K562 (cell line): ENCODE measurements around the gene MAPRE2. TPM values are rescaled to one million over a fixed set of nuclear protein-coding genes. Genes with fewer than 3 reads are reported as not detected.

ENCODE experiments used
- DPF2 ChIP-seq: fragments of 450-650 bp; IDR thresholded peaks from 2 replicates; pipeline ENCODE4 v1.6.1; 2016
- FOXA1 ChIP-seq: fragments of 450-650 bp; IDR thresholded peaks from 2 replicates; pipeline ENCODE4 v1.6.1; 2016; ENCODE audit warnings: mild to moderate bottlenecking, borderline replicate concordance
- LEF1 ChIP-seq: fragments of 450-650 bp; IDR thresholded peaks from 2 replicates; pipeline ENCODE4 v1.6.1; 2016; ENCODE audit warnings: mild to moderate bottlenecking
- PCBP2 ChIP-seq: fragments of 200-400 bp; formaldehyde crosslinking; IDR thresholded peaks from 2 replicates; pipeline ENCODE4 v1.6.1; 2018; ENCODE audit warnings: low read length, low read depth, mild to moderate bottlenecking, moderate library complexity; ENCODE audit not compliant: poor library complexity, severe bottlenecking
- RREB1 ChIP-seq: fragments of 250-450 bp; sonication (Bioruptor Pico); IDR thresholded peaks from 2 replicates; pipeline ENCODE4 v1.4.0; 2020
- SMARCA4 ChIP-seq: fragments of 450-650 bp; IDR thresholded peaks from 2 replicates; pipeline ENCODE4 v1.6.1; 2016
- TRIM24 ChIP-seq, 2 experiments: fragments of 450-650 bp; IDR thresholded peaks; 2 replicates each; pipeline ENCODE4 v1.6.1; 2016
- VEZF1 ChIP-seq: fragments of 200-800 bp; sonication (Bioruptor generic); IDR thresholded peaks from 2 replicates; pipeline ENCODE4 v1.6.1; 2017; ENCODE audit warnings: missing genetic modification characterization, missing compliant biosample characterization
- ZNF282 ChIP-seq: sonication (generic); formaldehyde crosslinking; IDR thresholded peaks from 2 replicates; pipeline ENCODE4 v1.8.1; 2023; ENCODE audit warnings: missing genetic modification reagents
- polyA plus RNA-seq, 8 experiments: library from polyadenylated mRNA; depleted of rRNA in 4 of 8; stranded (reverse) in 5 of 8; unstranded in 3 of 8; fragments of >200 nt; fragmentation: Nextera tagmentation in 2 of 8; fragmentation: Illumina TruSeq in 1 of 8; extraction: Ambion mirVana in 2 of 8; extraction: Trizol in 1 of 8; gene quantifications; 2 replicates each; pipeline versions ENCODE4 v1.2.1 to v1.2.3, GENCODE V29; 2011 to 2014; ENCODE audit warnings: inconsistent platforms in 1 of 8, missing spikeins in 1 of 8
- total RNA-seq, 7 experiments: library from RNA; depleted of rRNA in 6 of 7; stranded (reverse); fragments of >200 nt in 6 of 7; fragmentation: Illumina TruSeq in 2 of 7; extraction: Trizol in 2 of 7; gene quantifications; 2 replicates each; pipeline versions ENCODE4 v1.2.1 to v1.2.3, GENCODE V29; 2011 to 2021; ENCODE audit warnings: low replicate concordance in 1 of 7
- TF ChIP-seq, protein P1 (sequence below), 2 experiments: fragments of 200-800 bp in 1 of 2; sonication (Bioruptor generic) in 1 of 2; sonication (generic) in 1 of 2; formaldehyde crosslinking in 1 of 2; IDR thresholded peaks in 1 of 2; conservative IDR thresholded peaks in 1 of 2; 2 replicates each; pipeline versions ENCODE4 v1.5.0 to v1.6.1; 2016 to 2020; ENCODE audit warnings: missing compliant biosample characterization in 1 of 2, missing genetic modification characterization in 1 of 2, missing genetic modification reagents in 1 of 2

Gene MAPRE2
- total and polyA plus RNA-seq, 9 of the 15 experiments (the other 6 are each of a cell fraction or from before 2014, with no cell fraction given): 32.3 to 70.7 (median 40.7) TPM

DNA sequence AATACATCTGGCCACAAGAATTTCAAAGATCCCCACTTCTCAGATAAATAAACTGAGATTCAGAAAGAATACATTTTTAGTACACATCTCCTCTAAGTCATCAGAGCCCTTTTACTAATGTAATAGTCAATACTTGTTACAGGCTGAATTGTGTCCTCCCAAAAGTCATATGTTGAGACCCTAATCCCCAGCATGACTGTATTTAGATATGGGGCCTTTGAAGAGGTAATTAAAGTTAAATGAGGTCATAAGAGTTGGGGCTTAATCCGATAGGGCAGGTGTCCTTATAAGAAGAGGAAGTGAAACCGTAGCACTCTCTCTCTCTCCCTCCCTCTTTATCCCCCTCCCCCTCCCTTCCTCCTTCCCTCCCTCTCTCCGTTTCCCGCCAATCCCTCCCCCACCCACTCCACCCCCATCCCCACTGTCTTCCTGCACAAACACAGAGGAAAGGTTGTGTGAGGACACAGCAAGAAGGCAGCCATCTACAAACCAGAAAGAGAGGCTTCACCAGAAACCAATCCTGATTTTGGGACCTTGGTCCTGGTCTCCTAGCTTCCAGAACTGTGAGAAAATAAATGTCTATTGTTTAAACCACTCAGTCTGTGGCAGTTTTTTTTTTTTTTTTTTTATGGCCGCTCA lies 133.0 kb downstream of the MAPRE2 start (continued):
- TF ChIP-seq VEZF1 (CRISPR knock-in tag) (peak; percentile 75), SMARCA4 (peak; percentile 53; the same call in 1 of the 2 replicates), FOXA1 (no peak), RREB1 (CRISPR knock-in tag) (no peak), PCBP2 (no peak), TRIM24 (IDR thresholded peaks at IDR 0.05) (peak; percentile 72 to 74), ZNF282 (CRISPR knock-in tag) (no peak), LEF1 (peak; percentile 71), DPF2 (peak; percentile 63; the same call in 1 of the 2 replicates)
- TF ChIP-seq, protein P1, sequence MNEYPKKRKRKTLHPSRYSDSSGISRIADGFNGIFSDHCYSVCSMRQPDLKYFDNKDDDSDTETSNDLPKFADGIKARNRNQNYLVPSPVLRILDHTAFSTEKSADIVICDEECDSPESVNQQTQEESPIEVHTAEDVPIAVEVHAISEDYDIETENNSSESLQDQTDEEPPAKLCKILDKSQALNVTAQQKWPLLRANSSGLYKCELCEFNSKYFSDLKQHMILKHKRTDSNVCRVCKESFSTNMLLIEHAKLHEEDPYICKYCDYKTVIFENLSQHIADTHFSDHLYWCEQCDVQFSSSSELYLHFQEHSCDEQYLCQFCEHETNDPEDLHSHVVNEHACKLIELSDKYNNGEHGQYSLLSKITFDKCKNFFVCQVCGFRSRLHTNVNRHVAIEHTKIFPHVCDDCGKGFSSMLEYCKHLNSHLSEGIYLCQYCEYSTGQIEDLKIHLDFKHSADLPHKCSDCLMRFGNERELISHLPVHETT (CRISPR knock-in tag; conservative IDR thresholded peaks at IDR 0.05 in 1 of 2, IDR thresholded peaks at IDR 0.05 in 1 of 2): 0 out of 4 replicates have a peak, but pooled peaks of 1 of the 2 experiments have one; percentile 31
